Progenitor cell of endocrine pancreas (in vitro differentiated cells): Measurements from ENCODE around the gene CADM3. TPM values are rescaled to one million over a fixed set of nuclear protein-coding genes. Genes with fewer than 3 reads are reported as not detected.
A peak's percentile ranks its signal among the peaks of the same experiment; 100 is the strongest.

Experiments used
- DNase-seq: peaks from one replicate; pipeline ENCODE4 v3.0.0; 2021; ENCODE audit warnings: low spot score; ENCODE audit not compliant: unreplicated experiment
- H3K27ac Mint-ChIP-seq: 2 replicates; pipeline ENCODE4 v1.8.0; 2021; ENCODE audit warnings: mild to moderate bottlenecking, moderate library complexity, mixed read lengths
- H3K27me3 Mint-ChIP-seq: 2 replicates; pipeline ENCODE4 v1.8.0; 2021; ENCODE audit warnings: mixed read lengths
- H3K36me3 Mint-ChIP-seq: 2 replicates; pipeline ENCODE4 v1.8.0; 2022; ENCODE audit warnings: mixed read lengths; ENCODE audit not compliant: insufficient read depth
- H3K4me1 Mint-ChIP-seq: 2 replicates; pipeline ENCODE4 v1.8.0; 2021; ENCODE audit warnings: low read depth, mixed read lengths
- H3K4me3 Mint-ChIP-seq: 2 replicates; pipeline ENCODE4 v1.8.0; 2021; ENCODE audit warnings: low read depth, mild to moderate bottlenecking, moderate library complexity, mixed read lengths
- H3K9me3 Mint-ChIP-seq: 2 replicates; pipeline ENCODE4 v1.8.0; 2021; ENCODE audit warnings: low read depth, mixed read lengths
- total RNA-seq: library from RNA; stranded (reverse); gene quantifications from 2 replicates; pipeline ENCODE4 v1.2.1, GENCODE V29; 2021
- TF ChIP-seq, protein P1 (sequence below): fragments of 200-600 bp; sonication (generic); IDR thresholded peaks from one replicate; pipeline ENCODE4 v1.5.0; 2021; ENCODE audit warnings: antibody characterized with exemption, mild to moderate bottlenecking; ENCODE audit not compliant: unreplicated experiment

The CADM3 gene
- total RNA-seq, 1 donor from 2014 or later, result 8.9 TPM

DNA sequence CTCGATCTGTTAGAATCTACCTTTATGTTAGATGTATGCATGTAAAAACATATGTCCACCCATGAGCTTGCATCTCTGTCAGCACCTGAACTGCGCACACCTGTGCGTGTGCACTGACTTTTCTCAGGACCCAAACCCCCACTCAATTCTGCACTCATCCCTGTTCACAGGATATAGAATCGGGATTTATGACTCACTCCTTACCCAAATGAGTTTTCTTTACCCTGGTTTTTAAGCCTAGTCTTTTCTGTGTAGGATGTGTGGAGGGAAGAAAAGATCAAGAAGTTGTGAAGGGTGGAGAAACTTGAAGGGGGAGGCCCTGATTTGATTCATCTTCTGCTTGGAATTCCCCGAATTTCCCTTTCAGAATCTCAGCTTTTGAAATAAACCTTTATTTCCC is 35.7 kb downstream of the CADM3 start:
- no peak for DNase-seq
- Mint-ChIP-seq H3K36me3 (no peaks in the 10 kb centered on the region), H3K27me3 (peaks cover 64% of the 10 kb centered on the region), H3K4me1 (peaks cover 7% of the 10 kb centered on the region), H3K9me3 (no peaks in the 10 kb centered on the region), H3K4me3 (no peak overlapping the region), H3K27ac (no peak overlapping the region)
- TF ChIP-seq, protein P1, sequence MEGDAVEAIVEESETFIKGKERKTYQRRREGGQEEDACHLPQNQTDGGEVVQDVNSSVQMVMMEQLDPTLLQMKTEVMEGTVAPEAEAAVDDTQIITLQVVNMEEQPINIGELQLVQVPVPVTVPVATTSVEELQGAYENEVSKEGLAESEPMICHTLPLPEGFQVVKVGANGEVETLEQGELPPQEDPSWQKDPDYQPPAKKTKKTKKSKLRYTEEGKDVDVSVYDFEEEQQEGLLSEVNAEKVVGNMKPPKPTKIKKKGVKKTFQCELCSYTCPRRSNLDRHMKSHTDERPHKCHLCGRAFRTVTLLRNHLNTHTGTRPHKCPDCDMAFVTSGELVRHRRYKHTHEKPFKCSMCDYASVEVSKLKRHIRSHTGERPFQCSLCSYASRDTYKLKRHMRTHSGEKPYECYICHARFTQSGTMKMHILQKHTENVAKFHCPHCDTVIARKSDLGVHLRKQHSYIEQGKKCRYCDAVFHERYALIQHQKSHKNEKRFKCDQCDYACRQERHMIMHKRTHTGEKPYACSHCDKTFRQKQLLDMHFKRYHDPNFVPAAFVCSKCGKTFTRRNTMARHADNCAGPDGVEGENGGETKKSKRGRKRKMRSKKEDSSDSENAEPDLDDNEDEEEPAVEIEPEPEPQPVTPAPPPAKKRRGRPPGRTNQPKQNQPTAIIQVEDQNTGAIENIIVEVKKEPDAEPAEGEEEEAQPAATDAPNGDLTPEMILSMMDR, result no peak

DNA sequence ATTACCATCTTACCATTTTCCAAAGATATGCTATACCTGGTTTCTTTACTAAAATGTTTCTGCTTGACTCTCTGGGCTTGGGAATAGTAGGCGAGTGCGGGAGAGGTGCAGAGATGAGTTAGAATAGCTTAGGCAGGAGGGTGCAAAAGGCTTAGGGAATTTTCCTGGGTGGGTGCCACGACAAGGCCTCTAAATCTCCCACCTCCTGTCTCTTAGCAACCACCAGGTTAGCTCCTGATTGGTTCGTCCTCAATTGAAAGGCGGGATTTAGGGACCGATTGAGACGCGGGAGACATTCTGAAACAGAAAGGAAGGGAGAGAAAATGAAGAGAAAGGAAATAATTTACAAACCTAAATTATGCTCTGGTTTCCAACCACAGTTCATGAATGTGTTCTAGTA is 36.4 kb downstream of the CADM3 start:
- Mint-ChIP-seq H3K36me3 (no peaks in the 10 kb centered on the region), H3K27me3 (peaks cover 66% of the 10 kb centered on the region)

DNA sequence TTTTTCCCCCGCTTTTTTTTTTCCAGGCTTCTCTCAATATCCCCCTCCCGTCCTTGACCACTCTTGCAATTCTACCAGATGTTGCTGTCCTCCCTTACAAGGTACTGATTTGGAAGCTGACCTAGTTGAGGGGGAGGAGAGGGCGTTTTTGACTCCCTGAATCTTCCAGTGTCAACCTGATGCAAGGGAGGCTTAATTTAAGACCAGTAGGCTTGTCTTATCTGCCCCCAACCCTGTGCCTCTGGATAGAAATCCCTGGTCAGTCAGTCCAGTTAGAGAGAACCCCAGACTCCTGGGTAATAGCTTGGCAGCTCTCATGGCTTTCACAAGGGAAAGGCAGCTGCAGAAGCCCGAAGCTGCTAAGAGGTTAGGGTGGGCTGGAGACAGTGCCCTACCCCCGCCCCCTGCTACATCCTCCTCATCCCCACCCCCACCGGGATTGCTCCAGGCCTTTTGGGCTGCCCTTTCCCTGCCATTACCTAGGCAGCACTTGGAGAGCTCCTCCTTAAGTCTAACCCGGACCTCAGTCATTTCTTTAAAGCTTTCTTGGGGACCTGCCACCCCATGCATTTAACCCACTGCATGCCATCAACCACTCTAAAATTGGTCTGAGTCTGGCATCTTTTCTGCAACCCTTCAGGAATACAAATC is 36.9 kb downstream of the CADM3 start:
- Mint-ChIP-seq H3K27ac (no peak overlapping the region), H3K4me1 (peaks cover 7% of the 10 kb centered on the region), H3K36me3 (no peaks in the 10 kb centered on the region), H3K9me3 (no peaks in the 10 kb centered on the region), H3K4me3 (no peak overlapping the region), H3K27me3 (peaks cover 68% of the 10 kb centered on the region)
- TF ChIP-seq, protein P1, result no peak
- DNase-seq, result no peak

More for the DNA sequence above, 36.4 kb downstream of the CADM3 start:
- TF ChIP-seq, protein P1, result no peak
- H3K4me3 Mint-ChIP-seq, result no peak overlapping the region
- DNase-seq, result no peak
- peaks cover 7% of the 10 kb centered on the region for H3K4me1 Mint-ChIP-seq
- H3K27ac Mint-ChIP-seq, result no peak overlapping the region
- H3K9me3 Mint-ChIP-seq, result no peaks in the 10 kb centered on the region

DNA sequence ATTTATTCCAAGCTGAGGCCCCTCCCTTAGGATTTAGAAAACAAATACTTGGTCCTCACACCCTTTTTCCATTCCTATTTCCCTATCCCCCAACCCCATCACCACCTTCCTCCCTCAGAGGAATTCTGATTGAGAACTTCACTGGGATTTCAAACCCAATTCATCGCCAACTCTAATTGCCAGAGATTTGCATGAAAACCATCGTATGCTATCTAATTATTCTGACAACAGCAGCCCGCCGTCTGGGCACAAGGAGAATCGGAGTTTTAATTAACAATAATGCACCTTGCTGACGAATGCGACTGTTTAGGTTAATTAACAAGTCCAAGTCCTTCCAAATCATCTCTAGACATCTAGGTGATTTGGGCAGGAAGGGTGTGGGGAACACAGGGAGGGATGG is 37.6 kb downstream of the CADM3 start:
- Mint-ChIP-seq H3K4me3 (no peak overlapping the region), H3K27me3 (peaks cover 69% of the 10 kb centered on the region), H3K9me3 (no peaks in the 10 kb centered on the region), H3K36me3 (no peaks in the 10 kb centered on the region), H3K4me1 (peaks cover 7% of the 10 kb centered on the region), H3K27ac (no peak overlapping the region)
- TF ChIP-seq, protein P1, result no peak
- DNase-seq, result no peak

DNA sequence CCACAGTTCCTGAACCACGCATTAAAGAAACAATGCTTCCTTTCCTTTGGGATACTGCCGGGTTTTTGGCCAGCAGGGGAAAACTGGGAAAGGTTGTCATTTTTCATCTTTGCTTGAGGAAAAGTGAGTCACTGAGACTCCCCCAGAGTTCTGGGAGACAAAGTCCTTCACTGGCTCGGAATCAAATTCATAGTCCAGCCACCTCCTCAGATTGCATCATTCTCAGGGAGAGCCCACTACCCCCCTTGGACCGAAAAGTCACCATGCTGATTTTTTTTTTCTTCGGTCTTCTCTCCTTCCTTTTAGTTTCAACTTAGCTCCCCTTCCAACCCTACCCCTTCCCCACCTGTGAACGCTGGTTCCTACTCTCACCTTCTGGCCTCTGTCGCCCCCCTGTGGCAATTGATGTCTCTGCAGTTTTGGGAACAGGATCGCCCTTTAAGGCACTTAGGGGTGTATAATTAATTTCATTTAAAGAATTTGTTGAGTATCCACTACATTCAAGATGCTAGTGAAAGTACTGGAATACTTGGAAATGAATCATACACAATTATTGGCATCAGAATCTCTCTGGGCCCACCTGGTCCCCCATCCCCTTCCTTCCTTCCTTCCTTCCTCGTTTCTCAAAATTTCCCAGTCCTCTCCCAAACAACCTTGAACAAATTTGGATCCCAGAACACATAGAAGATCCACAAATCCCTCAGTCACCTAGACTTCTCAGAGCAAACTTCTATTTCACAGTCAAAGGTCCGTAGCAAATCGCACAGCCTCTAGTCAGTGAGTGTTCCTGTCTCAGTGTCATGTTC is 40.1 kb downstream of the CADM3 start:
- TF ChIP-seq, protein P1, result peak; percentile 93
- Mint-ChIP-seq H3K9me3 (no peaks in the 10 kb centered on the region), H3K4me3 (no peak overlapping the region), H3K4me1 (peaks cover 3% of the 10 kb centered on the region), H3K27ac (no peak overlapping the region), H3K36me3 (no peaks in the 10 kb centered on the region), H3K27me3 (peaks cover 63% of the 10 kb centered on the region)
- DNase-seq, result peak; percentile 48
